Cardiac septum (tissue), 1 donor: Measurements from ENCODE around the gene HNRNPL. TPM values are rescaled to one million over a fixed set of nuclear protein-coding genes. Genes with fewer than 3 reads are reported as not detected.
"Not testable (repeated sequence)": the region's sequence is repeated elsewhere in the genome, so short reads cannot be mapped to it uniquely, and the experiment has no call there.

Source experiments
- DNase-seq: peaks from one replicate; pipeline ENCODE4 v3.0.0-alpha.2; 2020; ENCODE audit warnings: low spot score
- intact Hi-C: fragments of 100-400 bp; cut with DNase I; formaldehyde crosslinking; loops from one replicate; pipeline ENCODE4 v1.14.0; 2022
- long read RNA-seq: library from polyadenylated mRNA; unstranded; transcript quantifications from one replicate; pipeline ENCODE4 v2.0.0, GENCODE V29; 2021
- total RNA-seq: library from RNA; stranded (reverse); fragmentation: NEBNext Ultra II Directional; extraction: Animal tissue kit (Norgen Biotek cat#: 25700); gene quantifications from one replicate; pipeline ENCODE4 v1.2.1, GENCODE V29; 2021
- donor health status: DM: no; HTN: no; CAD: no.

The HNRNPL gene
- total RNA-seq: 136 TPM
- long read RNA-seq, transcript HNRNPL-201 (13 exons, 2,471 nt): major isoform, 123 of 216 reads
- long read RNA-seq, transcript HNRNPL-210 (13 exons, 1,633 nt): minor isoform, 6 of 216 reads
- long read RNA-seq, transcript HNRNPL-206 (6 exons, 3,094 nt): minor isoform, 11 of 216 reads
- long read RNA-seq, partial matches to known transcripts: 45 of 216 reads
- long read RNA-seq, other reads (novel, unspliced or antisense): 26 of 216 reads

GRCh38 chr19:38849860-38850435, at the start of gene HNRNPL:
TSS of gene HNRNPL (minus strand) at chr19:38849986. CDS start at chr19:38849966, 20 bp downstream.
- peak; percentile 100 for DNase-seq
- intact Hi-C loops: loop anchor here (2.0 to 5.0 kb wide), 4 partner anchors 19 to 233 kb away; partner anchors contain the start of genes ACTN4, ECH1, EIF3K and MAP4K1

GRCh38 chr19:38898788-38899446, 49.1 kb upstream of the HNRNPL start:
- intact Hi-C loops: loop anchor here (2.0 to 5.0 kb wide), 2 partner anchors 32 to 47 kb away; partner anchors contain the start of genes MRPS12 and SARS2

GRCh38 chr19:38894968-38895367, 45.2 kb upstream of the HNRNPL start:
- intact Hi-C loops: loop anchor here (5.0 kb wide), 1 partner anchor 43 kb away; no protein-coding TSS in a partner anchor
- no peak for DNase-seq

More at GRCh38 chr19:38898788-38899446, 49.1 kb upstream of the HNRNPL start:
- no peak for DNase-seq

GRCh38 chr19:38893341-38893771, 43.6 kb upstream of the HNRNPL start:
- no peak for DNase-seq
- intact Hi-C loops: no loop called here

- no peak for DNase-seq
- intact Hi-C loops: no loop called here
Observed at GRCh38 chr19:38892841-38893240, 43.1 kb upstream of the HNRNPL start.

GRCh38 chr19:38891771-38892170, 42.0 kb upstream of the HNRNPL start:
- no peak for DNase-seq
- intact Hi-C loops: no loop called here

GRCh38 chr19:38890686-38891085, 40.9 kb upstream of the HNRNPL start:
- DNase-seq: no peak
- intact Hi-C loops: no loop called here

- intact Hi-C loops: no loop called here
- no peak for DNase-seq
Observed at GRCh38 chr19:38889803-38890202, 40.0 kb upstream of the HNRNPL start.

GRCh38 chr19:38888876-38889275, 39.1 kb upstream of the HNRNPL start:
- DNase-seq: no peak
- intact Hi-C loops: no loop called here

- DNase-seq, intact Hi-C loops: not testable (repeated sequence)
Observed at GRCh38 chr19:38884691-38885090, 34.9 kb upstream of the HNRNPL start.

- no peak for DNase-seq
- intact Hi-C loops: no loop called here
Observed at GRCh38 chr19:38883286-38883685, 33.5 kb upstream of the HNRNPL start.

GRCh38 chr19:38880882-38881609, 31.3 kb upstream of the HNRNPL start:
- intact Hi-C loops: no loop called here
- no peak for DNase-seq

- no peak for DNase-seq
- intact Hi-C loops: no loop called here
Observed at GRCh38 chr19:38880076-38880881, 30.5 kb upstream of the HNRNPL start.

- DNase-seq: no peak
- intact Hi-C loops: no loop called here
Observed at GRCh38 chr19:38879400-38879751, 29.6 kb upstream of the HNRNPL start.

GRCh38 chr19:38878575-38879399, 29.0 kb upstream of the HNRNPL start:
- intact Hi-C loops: no loop called here

GRCh38 chr19:38877781-38878574, 28.2 kb upstream of the HNRNPL start, which contains the start of gene RINL:
TSS of gene RINL (minus strand) at chr19:38878275. CDS start at chr19:38876742, 1,533 bp downstream.
- peak; percentile 84 for DNase-seq
- intact Hi-C loops: no loop called here

More at GRCh38 chr19:38878575-38879399, 29.0 kb upstream of the HNRNPL start:
- no peak for DNase-seq

- no peak for DNase-seq
- intact Hi-C loops: no loop called here
Observed at GRCh38 chr19:38875656-38876395, 26.0 kb upstream of the HNRNPL start.
